HepG2 (cell line): ENCODE measurements around the gene CABP4. TPM values are rescaled to one million over a fixed set of nuclear protein-coding genes. Genes with fewer than 3 reads are reported as not detected.

Experiments
- CREM ChIP-seq, 2 experiments: sonication (generic) in 1 of 2; formaldehyde crosslinking in 1 of 2; IDR thresholded peaks; 2 replicates each; pipeline versions ENCODE4 v1.4.0 to v1.6.1; 2016 to 2020; ENCODE audit warnings: antibody characterized with exemption in 1 of 2, mild to moderate bottlenecking in 1 of 2, missing genetic modification reagents in 1 of 2
- GTF2F1 ChIP-seq: fragments of 150-350 bp; IDR thresholded peaks from 2 replicates; pipeline ENCODE4 v1.6.1; 2014; ENCODE audit warnings: low read length
- JUND ChIP-seq: sonication (generic); formaldehyde crosslinking; IDR thresholded peaks from 2 replicates; pipeline ENCODE4 v1.8.0; 2022; ENCODE audit warnings: mild to moderate bottlenecking, missing genetic modification reagents
- KAT8 ChIP-seq: IDR thresholded peaks from 2 replicates; pipeline ENCODE4 v1.6.1; 2016; ENCODE audit warnings: missing genetic modification reagents, missing compliant biosample characterization
- MED13 ChIP-seq: sonication (generic); formaldehyde crosslinking; IDR thresholded peaks from 2 replicates; pipeline ENCODE4 v1.5.0; 2020; ENCODE audit warnings: missing genetic modification reagents
- SAP130 ChIP-seq: IDR thresholded peaks from 2 replicates; pipeline ENCODE4 v1.6.1; 2016; ENCODE audit warnings: low read depth
- THAP11 ChIP-seq: IDR thresholded peaks from 2 replicates; pipeline ENCODE4 v1.6.1; 2016; ENCODE audit warnings: missing biosample characterization, missing genetic modification reagents
- ZFY ChIP-seq: sonication (generic); formaldehyde crosslinking; IDR thresholded peaks from 2 replicates; pipeline ENCODE4 v1.4.0; 2020; ENCODE audit warnings: missing genetic modification reagents
- ZMAT3 ChIP-seq: sonication (generic); formaldehyde crosslinking; conservative IDR thresholded peaks from 2 replicates; pipeline ENCODE4 v1.7.0; 2021; ENCODE audit warnings: missing genetic modification reagents
- ZNF234 ChIP-seq: sonication (generic); formaldehyde crosslinking; conservative IDR thresholded peaks from 2 replicates; pipeline ENCODE4 v1.5.1; 2020; ENCODE audit warnings: mild to moderate bottlenecking, missing genetic modification reagents
- ZNF329 ChIP-seq: sonication (generic); formaldehyde crosslinking; IDR thresholded peaks from 2 replicates; pipeline ENCODE4 v1.9.0; 2021; ENCODE audit warnings: low read depth, mild to moderate bottlenecking, missing genetic modification reagents
- ZNF430 ChIP-seq: sonication (generic); formaldehyde crosslinking; IDR thresholded peaks from 2 replicates; pipeline ENCODE4 v1.9.0; 2021; ENCODE audit warnings: mild to moderate bottlenecking, missing genetic modification reagents
- polyA plus RNA-seq, 8 experiments: library from polyadenylated mRNA; depleted of rRNA in 3 of 8; stranded (reverse) in 7 of 8; unstranded in 1 of 8; fragments of >200 nt; fragmentation: Illumina TruSeq in 4 of 8; extraction: Trizol in 4 of 8; gene quantifications; 2 replicates each; pipeline versions ENCODE4 v1.2.1 to v1.2.3, GENCODE V29; 2011 to 2016; ENCODE audit warnings: low read depth in 4 of 8, missing spikeins in 1 of 8, mixed read lengths in 1 of 8; ENCODE audit not compliant: insufficient read depth in 1 of 8
- total RNA-seq, 5 experiments: library from RNA; depleted of rRNA; stranded (reverse); fragments of >200 nt; fragmentation: Illumina TruSeq; extraction: Trizol; gene quantifications; 2 replicates each; pipeline ENCODE4 v1.2.3, GENCODE V29; 2016; ENCODE audit warnings: low read depth in 1 of 5
- TF ChIP-seq, protein P1 (sequence below), 2 experiments: fragments of 450-650 bp in 1 of 2; sonication (generic) in 1 of 2; formaldehyde crosslinking in 1 of 2; IDR thresholded peaks; 2 replicates each; pipeline versions ENCODE4 v1.6.1 to v1.8.0; 2016 to 2022; ENCODE audit warnings: antibody characterized with exemption in 1 of 2, mild to moderate bottlenecking in 1 of 2, missing genetic modification reagents in 1 of 2
- TF ChIP-seq, protein P2 (sequence below): IDR thresholded peaks from 2 replicates; pipeline ENCODE4 v1.6.1; 2016; ENCODE audit warnings: low read depth, borderline replicate concordance
- TF ChIP-seq, protein P3 (sequence below): sonication (generic); formaldehyde crosslinking; IDR thresholded peaks from 2 replicates; pipeline ENCODE4 v1.4.0; 2020; ENCODE audit warnings: mild to moderate bottlenecking, missing genetic modification reagents
- TF ChIP-seq, protein P4 (sequence below): sonication (generic); formaldehyde crosslinking; IDR thresholded peaks from 2 replicates; pipeline ENCODE4 v1.5.0; 2020; ENCODE audit warnings: missing genetic modification reagents
- TF ChIP-seq, protein P5 (sequence below): sonication (generic); formaldehyde crosslinking; IDR thresholded peaks from 2 replicates; pipeline ENCODE4 v1.4.0; 2020; ENCODE audit warnings: missing genetic modification reagents

CABP4 gene
- total and polyA plus RNA-seq, 2 of the 13 experiments (the other 11 are each of a cell fraction or from before 2014, with no cell fraction given) = not detected

DNA sequence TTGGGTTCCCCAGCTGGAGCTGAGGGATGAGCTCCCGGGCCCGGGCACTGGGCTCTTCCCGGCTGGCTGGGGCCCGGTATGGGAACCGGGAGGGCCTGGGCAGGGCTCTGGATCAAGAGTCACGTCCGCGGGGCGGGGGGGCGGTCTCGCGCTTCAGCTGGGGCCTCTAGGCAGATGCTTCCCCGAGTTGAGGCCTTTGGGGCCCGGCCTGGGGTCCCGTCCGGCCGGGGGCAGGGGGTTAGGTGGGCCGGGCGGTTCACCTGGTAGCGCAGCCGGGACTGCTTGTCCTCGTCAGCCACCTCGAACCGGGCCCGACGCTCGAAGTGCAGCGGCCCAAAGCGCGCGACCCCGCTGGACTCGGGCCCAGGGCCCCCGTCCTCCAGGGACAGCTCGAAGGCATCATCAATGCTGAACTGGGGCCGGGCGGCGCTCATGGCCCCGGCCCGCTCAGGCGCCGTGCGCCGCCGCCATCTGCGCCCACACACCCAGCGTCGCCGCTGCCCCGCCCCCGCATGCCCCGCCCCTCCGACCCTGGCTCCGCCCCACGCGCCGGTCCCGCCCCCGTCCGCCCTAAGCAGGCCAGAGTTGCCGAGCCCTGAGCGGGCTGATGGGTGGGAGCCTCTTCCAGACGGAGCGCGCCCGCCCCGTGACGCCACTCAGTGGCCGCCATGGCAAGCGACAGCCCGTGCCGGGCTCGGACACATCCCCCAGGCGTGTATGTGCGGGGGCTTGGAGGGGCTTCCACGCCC is 13.8 kb downstream of the CABP4 start, which contains the start of gene TMEM134 (continued):
- TF ChIP-seq, protein P1, sequence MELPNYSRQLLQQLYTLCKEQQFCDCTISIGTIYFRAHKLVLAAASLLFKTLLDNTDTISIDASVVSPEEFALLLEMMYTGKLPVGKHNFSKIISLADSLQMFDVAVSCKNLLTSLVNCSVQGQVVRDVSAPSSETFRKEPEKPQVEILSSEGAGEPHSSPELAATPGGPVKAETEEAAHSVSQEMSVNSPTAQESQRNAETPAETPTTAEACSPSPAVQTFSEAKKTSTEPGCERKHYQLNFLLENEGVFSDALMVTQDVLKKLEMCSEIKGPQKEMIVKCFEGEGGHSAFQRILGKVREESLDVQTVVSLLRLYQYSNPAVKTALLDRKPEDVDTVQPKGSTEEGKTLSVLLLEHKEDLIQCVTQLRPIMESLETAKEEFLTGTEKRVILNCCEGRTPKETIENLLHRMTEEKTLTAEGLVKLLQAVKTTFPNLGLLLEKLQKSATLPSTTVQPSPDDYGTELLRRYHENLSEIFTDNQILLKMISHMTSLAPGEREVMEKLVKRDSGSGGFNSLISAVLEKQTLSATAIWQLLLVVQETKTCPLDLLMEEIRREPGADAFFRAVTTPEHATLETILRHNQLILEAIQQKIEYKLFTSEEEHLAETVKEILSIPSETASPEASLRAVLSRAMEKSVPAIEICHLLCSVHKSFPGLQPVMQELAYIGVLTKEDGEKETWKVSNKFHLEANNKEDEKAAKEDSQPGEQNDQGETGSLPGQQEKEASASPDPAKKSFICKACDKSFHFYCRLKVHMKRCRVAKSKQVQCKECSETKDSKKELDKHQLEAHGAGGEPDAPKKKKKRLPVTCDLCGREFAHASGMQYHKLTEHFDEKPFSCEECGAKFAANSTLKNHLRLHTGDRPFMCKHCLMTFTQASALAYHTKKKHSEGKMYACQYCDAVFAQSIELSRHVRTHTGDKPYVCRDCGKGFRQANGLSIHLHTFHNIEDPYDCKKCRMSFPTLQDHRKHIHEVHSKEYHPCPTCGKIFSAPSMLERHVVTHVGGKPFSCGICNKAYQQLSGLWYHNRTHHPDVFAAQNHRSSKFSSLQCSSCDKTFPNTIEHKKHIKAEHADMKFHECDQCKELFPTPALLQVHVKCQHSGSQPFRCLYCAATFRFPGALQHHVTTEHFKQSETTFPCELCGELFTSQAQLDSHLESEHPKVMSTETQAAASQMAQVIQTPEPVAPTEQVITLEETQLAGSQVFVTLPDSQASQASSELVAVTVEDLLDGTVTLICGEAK (IDR thresholded peaks at IDR 0.05) = no peak
- TF ChIP-seq, protein P1 (CRISPR knock-in tag; IDR thresholded peaks at IDR 0.05) = no peak
- peak; percentile 68 for TF ChIP-seq ZNF430 (CRISPR knock-in tag)
- 0 out of 2 replicates have a peak, but pooled peaks have one; percentile 31 for TF ChIP-seq CREM (IDR thresholded peaks at IDR 0.05)
- TF ChIP-seq CREM (CRISPR knock-in tag; IDR thresholded peaks at IDR 0.05) = no peak
- peak; percentile 58; the same call in 1 of the 2 replicates for TF ChIP-seq JUND
- TF ChIP-seq, protein P2, sequence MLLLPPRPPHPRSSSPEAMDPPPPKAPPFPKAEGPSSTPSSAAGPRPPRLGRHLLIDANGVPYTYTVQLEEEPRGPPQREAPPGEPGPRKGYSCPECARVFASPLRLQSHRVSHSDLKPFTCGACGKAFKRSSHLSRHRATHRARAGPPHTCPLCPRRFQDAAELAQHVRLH (CRISPR knock-in tag) = 0 out of 2 replicates have a peak, but pooled peaks have one; percentile 22
- TF ChIP-seq THAP11 (CRISPR knock-in tag) = peak; percentile 89
- 0 out of 2 replicates have a peak, but pooled peaks have one; percentile 42 for TF ChIP-seq GTF2F1
- no peak for TF ChIP-seq ZNF234
- TF ChIP-seq ZFY (CRISPR knock-in tag) = peak; percentile 84
- TF ChIP-seq, protein P3, sequence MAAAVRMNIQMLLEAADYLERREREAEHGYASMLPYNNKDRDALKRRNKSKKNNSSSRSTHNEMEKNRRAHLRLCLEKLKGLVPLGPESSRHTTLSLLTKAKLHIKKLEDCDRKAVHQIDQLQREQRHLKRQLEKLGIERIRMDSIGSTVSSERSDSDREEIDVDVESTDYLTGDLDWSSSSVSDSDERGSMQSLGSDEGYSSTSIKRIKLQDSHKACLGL (CRISPR knock-in tag) = peak; percentile 20; the same call in 1 of the 2 replicates
- TF ChIP-seq KAT8 (CRISPR knock-in tag) = peak; percentile 87
- peak; percentile 44; the same call in 1 of the 2 replicates for TF ChIP-seq ZMAT3 (CRISPR knock-in tag)
- peak; percentile 15; the same call in 1 of the 2 replicates for TF ChIP-seq MED13 (CRISPR knock-in tag)
- TF ChIP-seq, protein P4, sequence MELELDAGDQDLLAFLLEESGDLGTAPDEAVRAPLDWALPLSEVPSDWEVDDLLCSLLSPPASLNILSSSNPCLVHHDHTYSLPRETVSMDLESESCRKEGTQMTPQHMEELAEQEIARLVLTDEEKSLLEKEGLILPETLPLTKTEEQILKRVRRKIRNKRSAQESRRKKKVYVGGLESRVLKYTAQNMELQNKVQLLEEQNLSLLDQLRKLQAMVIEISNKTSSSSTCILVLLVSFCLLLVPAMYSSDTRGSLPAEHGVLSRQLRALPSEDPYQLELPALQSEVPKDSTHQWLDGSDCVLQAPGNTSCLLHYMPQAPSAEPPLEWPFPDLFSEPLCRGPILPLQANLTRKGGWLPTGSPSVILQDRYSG (CRISPR knock-in tag) = 0 out of 2 replicates have a peak, but pooled peaks have one; percentile 26
- TF ChIP-seq, protein P5, sequence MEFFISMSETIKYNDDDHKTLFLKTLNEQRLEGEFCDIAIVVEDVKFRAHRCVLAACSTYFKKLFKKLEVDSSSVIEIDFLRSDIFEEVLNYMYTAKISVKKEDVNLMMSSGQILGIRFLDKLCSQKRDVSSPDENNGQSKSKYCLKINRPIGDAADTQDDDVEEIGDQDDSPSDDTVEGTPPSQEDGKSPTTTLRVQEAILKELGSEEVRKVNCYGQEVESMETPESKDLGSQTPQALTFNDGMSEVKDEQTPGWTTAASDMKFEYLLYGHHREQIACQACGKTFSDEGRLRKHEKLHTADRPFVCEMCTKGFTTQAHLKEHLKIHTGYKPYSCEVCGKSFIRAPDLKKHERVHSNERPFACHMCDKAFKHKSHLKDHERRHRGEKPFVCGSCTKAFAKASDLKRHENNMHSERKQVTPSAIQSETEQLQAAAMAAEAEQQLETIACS (CRISPR knock-in tag) = peak; percentile 22; the same call in 1 of the 2 replicates
- TF ChIP-seq SAP130 (CRISPR knock-in tag) = peak; percentile 91
- TF ChIP-seq ZNF329 = peak; percentile 48; the same call in 1 of the 2 replicates
